Fibroblast of skin of scalp (primary cell): ENCODE measurements around the gene SMIM14.

Experiments used
- DNase-seq: peaks from one replicate; pipeline ENCODE4 v3.0.0-alpha.2; 2013

SMIM14 gene

GRCh38 chr4:39497909-39498726, 140.5 kb downstream of the SMIM14 start:
- DNase-seq: peak; percentile 27
